GM19025 (cell line): ENCODE data around the gene ARHGDIB.
A peak's percentile ranks its signal among the peaks of the same experiment; 100 is the strongest.

Experiments
- ATAC-seq: cut with Tn5 transposase; IDR thresholded peaks from one replicate; pipeline ENCODE4 v1.9.1; 2021; ENCODE audit warnings: mild to moderate bottlenecking, low read depth, moderate library complexity; ENCODE audit not compliant: unreplicated experiment

ARHGDIB gene

DNA sequence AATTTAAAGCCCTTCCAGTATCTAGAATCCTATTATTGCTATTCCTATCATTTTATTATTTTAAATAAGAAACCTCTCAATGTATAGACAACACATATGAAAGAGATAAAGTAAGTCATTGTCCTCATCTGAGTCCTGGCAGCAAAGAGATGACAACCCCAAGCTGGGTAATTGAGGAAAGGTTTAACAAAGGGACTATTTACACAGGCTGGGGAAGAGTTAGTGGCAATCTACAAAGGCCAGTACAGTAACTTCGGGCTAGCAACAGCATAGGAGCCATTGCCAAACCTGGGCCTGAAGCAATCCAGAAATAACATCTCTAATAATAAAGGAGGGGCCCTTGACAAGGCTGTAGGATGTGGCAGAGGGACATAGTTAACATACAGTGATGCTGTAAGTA, 22.6 kb upstream of the ARHGDIB start:
- no peak for ATAC-seq

DNA sequence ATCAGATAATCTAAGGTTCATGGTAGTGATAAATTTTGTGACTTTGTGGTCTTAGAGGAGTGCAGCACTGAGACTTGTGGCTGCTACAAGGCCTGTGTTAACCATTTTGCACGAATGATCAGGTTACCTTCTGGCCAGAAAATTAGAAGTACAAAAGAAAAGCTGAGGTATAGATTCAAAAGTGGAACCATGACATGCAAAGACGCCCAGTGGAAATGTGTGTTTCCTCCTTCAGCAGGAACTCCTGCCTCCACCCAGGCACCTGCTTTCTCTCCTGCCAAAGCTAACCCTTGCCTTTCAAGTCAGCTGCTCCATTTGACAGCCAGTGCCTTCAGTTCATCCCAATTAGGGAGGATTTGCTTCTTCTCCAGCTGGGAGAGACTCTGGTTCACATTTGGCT, 21.6 kb upstream of the ARHGDIB start:
- ATAC-seq: no peak

DNA sequence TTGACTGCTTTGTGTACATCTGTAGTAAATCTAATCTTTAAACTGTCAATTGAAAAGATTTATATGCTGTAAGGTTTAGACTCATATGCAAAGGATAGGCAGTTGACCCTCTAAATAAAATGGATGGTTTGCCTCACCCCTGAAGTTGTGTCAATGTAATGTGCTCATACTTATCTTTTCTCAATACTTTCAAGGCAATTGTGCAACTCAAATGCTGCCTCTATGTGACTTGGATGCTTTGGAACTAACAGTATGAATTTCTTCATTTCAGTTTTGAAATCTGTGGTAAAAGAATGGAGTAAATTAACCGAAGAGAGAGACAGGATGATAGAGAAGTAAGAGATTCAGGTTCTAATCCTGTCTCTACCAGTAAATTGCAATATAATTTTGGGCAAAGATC, 21.2 kb upstream of the ARHGDIB start:
- ATAC-seq: no peak

DNA sequence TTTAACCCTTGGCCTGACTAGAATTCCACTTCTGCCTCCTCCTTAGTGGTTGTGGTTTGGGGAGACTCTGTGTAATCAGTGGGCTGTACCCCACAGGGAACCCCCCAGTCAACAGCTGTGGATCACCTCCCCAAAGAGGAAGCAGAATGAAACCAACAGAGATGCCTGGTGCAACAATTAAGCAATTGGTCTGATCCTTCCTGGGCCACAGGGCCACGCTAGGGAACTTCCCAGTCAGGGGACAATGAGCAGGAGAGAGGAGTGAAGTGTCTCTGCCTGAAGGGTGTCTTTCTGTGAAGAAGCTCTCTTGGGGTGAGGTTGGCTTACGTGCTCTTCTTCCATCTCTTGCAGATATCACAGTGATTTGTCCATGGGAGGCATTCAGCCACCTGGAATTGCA, 19.6 kb upstream of the ARHGDIB start:
- no peak for ATAC-seq

DNA sequence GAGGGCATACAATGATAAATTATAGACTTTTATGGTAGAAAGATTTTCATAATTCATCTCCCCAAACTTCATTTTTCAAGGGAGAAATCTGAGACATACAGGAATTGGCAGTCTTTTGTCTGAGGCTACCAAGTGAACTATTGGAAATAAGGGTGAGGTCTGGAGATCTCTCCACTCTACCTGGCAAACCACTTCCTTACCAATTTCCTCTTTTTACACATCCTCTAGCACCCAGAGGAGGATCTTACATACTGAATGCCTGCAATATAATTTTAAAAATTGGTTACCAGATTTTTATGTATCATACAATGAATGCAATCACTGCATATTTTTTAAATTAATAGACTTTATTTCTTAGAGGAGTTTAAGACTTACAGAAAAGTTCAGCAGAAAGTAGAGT, 18.1 kb upstream of the ARHGDIB start:
- no peak for ATAC-seq

DNA sequence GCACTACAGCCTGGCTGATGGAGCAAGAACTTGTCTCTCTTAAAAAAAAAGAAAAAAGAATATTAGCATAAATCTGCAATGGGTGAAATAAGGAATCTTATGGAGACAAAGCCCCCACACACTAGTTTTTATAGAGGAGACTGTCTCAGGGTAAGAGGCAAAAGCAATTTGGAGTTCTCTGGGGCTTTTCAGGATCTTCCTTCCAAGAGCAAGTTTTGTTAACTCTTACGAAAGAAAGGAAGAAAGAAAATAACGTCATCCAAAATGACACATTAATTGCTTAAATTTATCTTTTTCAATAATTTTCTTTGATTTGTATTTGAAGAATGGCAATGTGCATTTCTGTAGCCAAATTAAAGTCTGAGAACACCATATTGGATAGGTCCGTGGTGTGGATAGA, 15.3 kb upstream of the ARHGDIB start:
- no peak for ATAC-seq

DNA sequence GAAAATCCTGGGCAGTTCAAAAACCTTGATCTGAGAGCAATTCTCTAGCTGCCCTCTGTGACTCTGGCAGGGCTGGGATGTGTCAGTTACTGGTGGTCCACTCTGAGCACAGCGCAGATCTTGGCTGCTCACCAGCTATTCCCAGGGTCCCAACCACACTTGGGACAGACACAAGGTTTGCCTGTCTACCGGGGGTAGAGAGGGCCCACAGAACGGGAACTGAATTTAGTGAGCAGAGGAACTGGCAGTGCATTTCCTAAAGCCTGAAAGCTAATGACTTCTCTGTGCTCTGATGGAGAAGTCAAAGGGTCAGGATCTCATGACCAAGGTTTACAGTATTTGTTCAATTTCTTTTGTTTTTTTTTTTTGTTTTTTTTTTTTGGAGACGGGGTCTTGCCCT, 14.1 kb upstream of the ARHGDIB start:
- ATAC-seq: no peak

DNA sequence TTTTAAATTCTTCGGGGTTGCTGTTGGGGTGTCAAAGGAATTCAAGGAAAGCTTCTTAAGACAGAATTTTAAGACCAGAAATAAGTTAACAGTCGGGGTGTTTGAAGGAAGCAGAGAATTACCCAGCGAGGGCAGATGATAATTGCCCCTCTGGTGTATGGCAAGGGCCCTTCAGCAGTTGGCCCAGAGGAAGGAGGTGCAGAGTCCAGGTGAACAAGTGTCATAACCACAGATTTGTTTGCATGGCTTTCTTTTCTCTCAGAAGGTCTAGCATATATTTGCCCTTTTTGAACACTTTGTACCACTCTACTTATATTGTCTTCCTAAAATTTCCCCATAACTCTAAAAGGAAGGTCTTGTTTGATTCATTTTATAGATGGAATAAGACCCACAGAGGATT, 13.2 kb upstream of the ARHGDIB start:
- no peak for ATAC-seq

DNA sequence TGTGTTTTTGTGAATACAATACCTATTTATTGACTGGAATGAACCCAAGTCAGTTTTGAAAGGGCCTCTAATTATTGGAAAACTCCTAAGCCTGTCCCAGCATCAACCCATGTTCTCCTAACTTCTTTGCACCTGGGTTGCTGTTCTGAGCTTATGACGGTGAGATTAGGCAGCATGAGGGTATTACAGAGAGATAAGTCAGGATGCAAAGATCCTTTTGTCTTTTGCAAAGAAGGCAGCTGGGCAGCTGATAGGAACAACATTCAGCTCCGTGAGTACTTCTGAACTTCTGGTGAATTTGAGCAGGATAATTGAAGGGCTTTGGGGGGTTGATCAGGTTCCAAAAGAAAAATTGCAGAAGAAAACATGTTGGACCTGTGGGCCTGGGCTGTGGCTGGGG, 11.4 kb upstream of the ARHGDIB start, which contains the start of gene PDE6H:
Gene PDE6H (plus strand): TSS at position 227 of the 400 bp plus-strand sequence. CDS start 4,971 bp downstream, outside the sequence.
- no peak for ATAC-seq

DNA sequence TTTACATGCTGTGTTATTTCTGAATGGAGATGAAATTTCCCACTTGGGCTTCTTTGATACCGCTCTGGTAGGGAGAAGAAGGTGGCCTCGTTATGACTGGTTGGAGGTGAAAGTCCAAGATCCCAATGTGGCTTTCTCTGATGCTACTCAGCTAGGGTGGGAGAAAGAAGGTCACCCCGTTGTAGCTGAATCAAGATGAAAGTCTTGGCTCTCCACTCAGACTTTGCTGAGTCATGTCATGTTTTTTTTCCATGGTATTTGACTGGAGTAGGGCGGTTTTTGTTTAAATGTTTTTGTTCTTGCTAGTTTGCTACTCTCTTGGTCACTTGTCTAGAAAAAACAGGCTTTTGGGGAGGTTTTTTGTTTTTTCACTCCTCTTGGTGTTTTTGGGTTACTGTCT, 9.1 kb upstream of the ARHGDIB start:
- ATAC-seq: no peak

DNA sequence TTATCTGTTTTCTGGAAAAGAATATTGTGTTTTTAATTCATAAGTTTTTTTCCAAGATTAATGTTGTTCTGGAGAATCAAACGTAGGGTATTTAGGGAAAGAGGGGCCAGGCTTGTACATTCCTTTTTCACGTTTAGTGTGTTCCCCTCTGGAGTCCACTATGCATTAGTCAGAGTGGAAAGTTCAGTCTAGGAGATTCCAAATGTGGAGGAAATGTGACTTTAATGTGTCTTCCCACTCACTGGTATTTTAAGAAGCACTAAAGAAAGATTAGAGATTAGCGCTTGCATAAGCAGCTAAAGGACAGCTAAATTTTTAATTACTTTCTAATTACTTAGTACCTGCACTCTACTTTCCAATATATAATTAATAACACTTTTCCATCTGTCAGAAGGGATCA, 7.1 kb upstream of the ARHGDIB start:
- ATAC-seq: no peak

DNA sequence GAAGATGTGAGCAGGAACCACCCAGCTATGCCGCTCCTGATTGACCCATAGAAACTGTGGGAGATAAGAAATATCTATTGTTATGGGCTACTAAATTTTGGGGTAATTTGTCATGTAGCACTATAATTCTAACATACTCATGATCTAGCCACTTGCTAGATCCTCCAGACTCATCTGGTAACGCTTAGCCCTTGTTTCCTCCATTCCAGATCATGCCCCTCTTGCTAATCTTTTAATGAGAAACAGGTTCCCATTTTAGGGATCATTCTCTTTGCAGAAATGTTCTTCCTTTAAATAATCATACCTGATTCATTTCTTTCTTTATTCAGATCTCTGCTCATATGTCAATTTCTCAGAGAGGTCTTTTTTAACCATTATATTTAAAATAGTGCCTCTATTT, 3.8 kb upstream of the ARHGDIB start:
- ATAC-seq: no peak

DNA sequence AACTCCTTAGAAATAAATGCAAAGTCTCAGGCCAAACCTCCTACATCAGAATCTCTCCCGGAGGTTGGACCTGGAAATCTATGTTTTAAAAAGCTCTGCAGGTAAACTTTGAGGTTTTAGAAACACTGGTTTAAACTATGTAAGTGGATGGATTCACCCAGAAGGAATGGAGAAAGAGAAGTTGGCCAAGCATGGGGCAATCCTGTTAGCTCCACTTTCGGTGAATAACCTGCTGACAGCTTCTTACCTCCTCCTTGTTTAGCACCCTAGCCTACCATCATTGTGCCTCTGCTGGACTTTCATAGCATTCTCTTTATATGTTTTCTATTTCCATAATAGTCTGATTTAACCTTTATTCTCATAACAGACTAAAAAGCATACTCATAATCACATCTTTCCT, 3.0 kb upstream of the ARHGDIB start:
- no peak for ATAC-seq

DNA sequence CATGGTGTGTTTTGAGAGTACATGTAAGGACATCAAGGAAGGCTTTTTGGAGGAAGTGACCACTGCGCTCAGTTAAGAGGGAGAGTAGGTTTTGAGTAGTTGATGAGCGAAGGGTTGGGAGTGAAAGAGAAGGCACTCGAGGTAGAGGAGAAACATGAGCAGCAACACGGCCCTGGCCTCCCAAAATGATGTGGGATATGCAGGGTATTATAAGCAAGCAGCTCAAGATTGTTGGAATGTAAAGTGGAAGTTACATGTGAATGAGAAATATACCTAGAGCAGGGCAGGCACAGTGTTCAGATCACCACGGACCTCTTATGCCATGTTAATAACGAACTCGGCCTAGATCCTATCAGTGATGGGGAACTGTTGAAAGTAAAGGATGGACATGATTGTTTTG, 2.1 kb upstream of the ARHGDIB start:
- ATAC-seq: no peak

DNA sequence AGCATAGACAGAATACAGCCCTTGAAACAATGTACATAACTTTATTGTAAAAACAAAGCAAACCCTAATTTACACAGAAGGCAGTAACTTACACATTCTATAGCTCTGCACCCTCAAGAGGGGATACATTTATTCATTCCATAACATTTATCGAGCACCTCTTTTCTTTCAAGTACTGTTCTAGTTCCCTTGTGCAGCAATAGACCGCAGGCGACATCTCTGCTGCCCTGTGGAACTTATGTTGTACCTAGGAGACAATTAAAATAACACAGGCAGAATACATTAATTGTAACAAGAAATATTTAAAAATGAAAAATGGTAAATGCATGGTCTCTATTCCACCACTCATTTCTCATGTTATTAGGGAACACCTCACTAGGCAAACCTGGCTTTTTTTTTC, 1.4 kb upstream of the ARHGDIB start:
- no peak for ATAC-seq

DNA sequence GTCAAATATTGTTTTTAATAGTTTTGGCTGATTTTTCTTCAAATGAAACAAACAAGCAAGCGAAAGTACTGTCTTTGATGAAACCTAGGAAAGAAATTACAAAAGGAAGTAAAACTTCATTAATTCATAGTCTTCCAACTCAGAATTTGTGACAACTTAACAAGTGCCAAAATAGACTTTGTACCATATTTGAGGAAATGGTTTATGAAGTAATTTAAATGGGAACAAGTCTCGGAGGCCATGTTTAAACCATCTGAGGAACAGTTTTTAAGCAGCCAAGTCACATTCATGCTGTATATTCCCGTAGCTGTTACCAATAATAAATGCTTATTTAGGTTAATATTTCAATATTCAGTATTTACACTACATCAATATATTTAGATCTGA, 745 bp upstream of the ARHGDIB start:
- ATAC-seq: no peak

DNA sequence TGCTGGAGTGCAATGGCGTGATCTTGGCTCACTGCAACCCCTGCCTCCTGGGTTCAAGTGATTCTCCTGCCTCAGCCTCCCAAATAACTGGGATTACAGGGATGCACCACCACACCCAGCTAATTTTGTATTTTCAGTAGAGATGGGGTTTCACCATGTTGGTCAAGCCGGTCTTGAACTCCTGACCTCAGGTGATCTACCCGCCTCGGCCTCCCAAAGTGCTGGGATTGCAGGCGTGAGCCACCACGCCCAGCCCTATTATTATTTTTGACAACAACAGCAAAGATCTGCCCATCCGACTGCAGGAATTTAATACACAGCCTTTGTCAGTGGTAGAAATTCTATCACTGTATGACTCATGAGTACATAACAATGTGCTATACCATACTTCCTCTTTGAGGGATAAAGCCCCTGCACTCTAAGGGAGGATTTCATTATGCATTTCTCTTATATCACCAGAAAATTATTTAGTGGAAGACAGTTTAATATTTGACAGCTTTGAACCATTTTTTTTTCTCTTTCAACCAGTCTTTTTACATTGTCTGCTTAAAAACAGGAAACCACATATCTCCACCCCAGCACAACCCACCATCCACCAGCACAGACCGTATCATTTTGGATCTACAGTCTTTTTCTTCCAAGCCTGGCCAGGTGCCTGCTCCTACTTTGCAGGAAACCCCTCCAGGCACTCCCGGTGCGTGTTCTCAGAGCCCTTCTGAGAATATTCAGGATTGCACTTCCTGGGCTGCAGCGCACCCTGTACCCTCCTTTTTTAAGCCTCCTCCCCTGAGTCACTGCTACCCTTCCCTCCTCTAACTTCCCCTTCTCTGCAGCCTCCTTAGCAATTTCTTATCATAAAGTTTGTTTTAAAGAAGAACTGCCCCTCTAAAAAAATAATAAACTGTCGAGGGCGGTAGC, 594 bp downstream of the ARHGDIB start:
- peak; percentile 34 for ATAC-seq

DNA sequence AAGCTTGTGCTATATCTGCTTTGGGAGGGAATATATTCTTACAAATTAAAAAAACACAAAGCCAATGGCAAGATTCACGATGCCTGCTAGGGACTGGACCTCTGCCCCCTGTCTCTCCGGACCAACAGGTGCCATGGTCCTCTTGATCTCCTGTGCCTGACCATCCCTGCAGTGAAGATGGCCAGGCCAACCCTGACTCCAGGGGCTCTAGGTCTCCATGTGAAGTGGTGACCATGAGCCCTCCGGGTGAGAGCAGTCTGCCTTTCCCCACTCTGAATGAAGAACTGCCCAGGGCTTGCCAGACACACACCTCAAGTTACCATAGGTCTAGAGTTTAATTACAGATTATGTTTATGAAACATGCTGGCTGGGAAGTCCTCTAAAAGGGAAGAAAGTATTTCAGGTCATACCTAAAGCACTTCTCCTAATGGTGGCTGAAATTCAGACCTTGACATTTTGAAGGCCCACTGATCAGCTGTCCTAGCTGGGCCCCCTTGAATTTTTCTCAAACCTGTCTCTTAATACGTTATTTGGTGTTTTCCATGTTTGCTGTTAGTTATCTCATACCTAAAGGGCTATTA, 1.4 kb downstream of the ARHGDIB start:
- no peak for ATAC-seq

DNA sequence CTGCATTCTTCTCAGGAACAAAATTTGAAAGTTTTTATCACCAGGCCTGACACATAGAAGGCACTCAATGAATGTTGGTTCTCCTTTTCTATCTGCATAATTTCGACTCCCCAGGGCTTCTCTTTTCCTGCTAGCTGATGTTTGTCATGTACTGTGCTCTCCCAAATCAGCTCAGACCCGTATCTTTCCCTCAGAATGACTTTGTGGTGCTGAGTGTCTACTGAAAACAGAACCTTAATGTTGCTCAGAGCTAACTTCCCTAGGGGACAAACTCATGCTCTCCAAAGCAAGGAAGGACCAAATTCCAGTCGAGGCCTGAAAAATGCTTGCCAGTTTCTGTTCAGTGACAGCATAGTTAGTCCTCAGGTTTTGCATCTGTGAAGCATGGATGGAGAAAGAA, 1.9 kb downstream of the ARHGDIB start:
- no peak for ATAC-seq

DNA sequence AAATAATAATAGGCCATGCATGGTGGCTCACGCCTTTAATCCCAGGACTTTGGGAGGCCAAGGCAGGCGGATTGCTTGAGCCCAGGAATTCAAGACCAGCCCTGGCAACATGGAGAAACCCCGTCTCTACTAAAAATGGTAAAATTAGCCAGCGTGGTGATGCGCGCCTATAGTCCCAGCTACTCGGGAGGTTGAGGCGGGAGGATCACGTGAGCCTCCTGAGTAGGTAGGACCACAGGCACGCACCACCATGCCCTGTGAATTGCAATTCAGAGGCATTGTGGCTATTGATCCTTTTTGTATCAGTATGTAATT, 2.3 kb downstream of the ARHGDIB start:
- no peak for ATAC-seq

DNA sequence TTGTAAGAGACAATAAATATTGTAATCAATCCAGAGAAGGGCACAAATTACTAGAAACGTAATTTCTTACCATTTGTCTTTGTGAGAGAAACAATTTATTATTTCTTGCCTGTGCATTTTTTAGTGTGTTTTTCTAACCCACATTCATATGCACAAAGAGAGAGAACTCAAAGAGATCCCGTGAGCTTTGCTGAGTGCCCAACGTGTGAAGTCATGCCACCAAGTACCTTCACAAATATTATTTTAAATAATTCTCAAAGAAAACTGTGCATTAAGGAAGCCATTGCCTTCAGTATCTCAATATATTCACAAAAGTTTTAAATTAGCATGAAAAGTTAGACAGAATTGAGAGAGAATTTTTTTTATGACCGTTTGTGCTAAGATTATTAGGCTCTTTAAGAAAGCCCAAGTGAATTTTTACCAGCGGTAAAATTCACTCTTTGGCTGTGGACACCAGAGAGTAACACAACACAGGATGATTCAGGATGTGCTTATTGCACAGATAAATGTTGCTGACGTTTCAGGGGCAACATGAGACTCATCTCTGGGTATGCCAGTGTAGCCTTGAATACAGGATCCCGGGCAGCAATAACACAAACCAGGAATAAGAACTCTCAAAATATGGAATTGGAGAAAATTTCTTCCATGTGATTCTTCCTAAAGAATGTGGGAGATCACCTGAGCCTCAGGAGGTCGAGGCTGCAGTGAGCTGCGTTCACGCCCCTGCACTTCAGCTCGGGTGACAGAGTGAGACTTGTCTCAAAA, 2.9 kb downstream of the ARHGDIB start:
- ATAC-seq: no peak
